ENCODE data around the gene PPP3CA. TPM values are rescaled to one million over a fixed set of nuclear protein-coding genes. Genes with fewer than 3 reads are reported as not detected.

Gene PPP3CA
- total RNA-seq, 3 donors from 2014 or later = 32.4 to 59.6 (median 47.8) TPM

- Histone ChIP-seq H3K27me3 (no peaks in the 10 kb centered on the region), H3K27ac (no peak overlapping the region), H3K9me3 (no peaks in the 10 kb centered on the region), H3K4me3 (no peak overlapping the region), H3K4me1 (no peaks in the 10 kb centered on the region), H3K36me3 (no peaks in the 10 kb centered on the region)
- DNase-seq (ENCODE audit: low spot score in 2 of 2) = no peak
- intact Hi-C loops (cut with DNase I; ENCODE audit: low total_unique reads) = no loop called here
- TF ChIP-seq CTCF (IDR thresholded peaks at IDR 0.05) (no peak), POLR2A (IDR thresholded peaks at IDR 0.05) (no peak), POLR2AphosphoS5 (IDR thresholded peaks at IDR 0.05) (no peak)
Observed at GRCh38 chr4:101271516-101271915, 75.8 kb downstream of the PPP3CA start.

- Histone ChIP-seq H3K36me3 (no peaks in the 10 kb centered on the region), H3K4me1 (no peaks in the 10 kb centered on the region), H3K4me3 (no peak overlapping the region), H3K9me3 (no peaks in the 10 kb centered on the region), H3K27me3 (no peaks in the 10 kb centered on the region), H3K27ac (no peak overlapping the region)
- no peak for DNase-seq (ENCODE audit: low spot score in 2 of 2)
- intact Hi-C loops (cut with DNase I; ENCODE audit: low total_unique reads) = no loop called here
- TF ChIP-seq POLR2A (IDR thresholded peaks at IDR 0.05) = no peak
- TF ChIP-seq CTCF (IDR thresholded peaks at IDR 0.05) = no peak
- TF ChIP-seq POLR2AphosphoS5 (IDR thresholded peaks at IDR 0.05) = no peak
Observed at GRCh38 chr4:101269682-101270081, 77.6 kb downstream of the PPP3CA start.

- Histone ChIP-seq H3K27me3 (no peaks in the 10 kb centered on the region), H3K4me1 (no peaks in the 10 kb centered on the region), H3K9me3 (no peaks in the 10 kb centered on the region), H3K4me3 (no peak overlapping the region), H3K36me3 (no peaks in the 10 kb centered on the region), H3K27ac (no peak overlapping the region)
- TF ChIP-seq POLR2A (IDR thresholded peaks at IDR 0.05) (no peak), CTCF (IDR thresholded peaks at IDR 0.05) (no peak), POLR2AphosphoS5 (IDR thresholded peaks at IDR 0.05) (no peak)
- intact Hi-C loops (cut with DNase I; ENCODE audit: low total_unique reads) = no loop called here
- DNase-seq (ENCODE audit: low spot score in 2 of 2) = no peak
Observed at GRCh38 chr4:101265816-101266172, 81.5 kb downstream of the PPP3CA start.

- Histone ChIP-seq H3K9me3 (no peaks in the 10 kb centered on the region), H3K27me3 (no peaks in the 10 kb centered on the region), H3K4me3 (no peak overlapping the region), H3K4me1 (no peaks in the 10 kb centered on the region), H3K27ac (no peak overlapping the region), H3K36me3 (no peaks in the 10 kb centered on the region)
- DNase-seq (ENCODE audit: low spot score in 2 of 2) = no peak
- intact Hi-C loops (cut with DNase I; ENCODE audit: low total_unique reads) = no loop called here
- TF ChIP-seq CTCF (IDR thresholded peaks at IDR 0.05) (no peak), POLR2A (IDR thresholded peaks at IDR 0.05) (no peak), POLR2AphosphoS5 (IDR thresholded peaks at IDR 0.05) (no peak)
Observed at GRCh38 chr4:101264993-101265815, 82.1 kb downstream of the PPP3CA start.

GRCh38 chr4:101264512-101264911 is 82.8 kb downstream of the PPP3CA start:
- Histone ChIP-seq H3K4me3 (no peak overlapping the region), H3K9me3 (no peaks in the 10 kb centered on the region), H3K4me1 (no peaks in the 10 kb centered on the region), H3K36me3 (no peaks in the 10 kb centered on the region), H3K27ac (no peak overlapping the region), H3K27me3 (no peaks in the 10 kb centered on the region)
- intact Hi-C loops (cut with DNase I; ENCODE audit: low total_unique reads) = no loop called here
- TF ChIP-seq POLR2AphosphoS5 (IDR thresholded peaks at IDR 0.05) = no peak
- no peak for TF ChIP-seq CTCF (IDR thresholded peaks at IDR 0.05)
- no peak for TF ChIP-seq POLR2A (IDR thresholded peaks at IDR 0.05)
- DNase-seq (ENCODE audit: low spot score in 2 of 2) = no peak

Measured in breast epithelium (tissue), 4 donors.